Hepatocyte (in vitro differentiated cells): Measurements from ENCODE around the gene RSAD1.

Experiments used
- CTCF ChIP-seq: fragments of 200-600 bp; sonication (generic); IDR thresholded peaks from 2 replicates; pipeline ENCODE4 v1.5.1; 2016; ENCODE audit warnings: antibody characterized with exemption, mild to moderate bottlenecking; ENCODE audit not compliant: poor library complexity
- EZH2 ChIP-seq: fragments of 200-600 bp; sonication (generic); IDR thresholded peaks from 2 replicates; pipeline ENCODE4 v1.6.1; 2016; ENCODE audit warnings: antibody characterized with exemption, mild to moderate bottlenecking, borderline replicate concordance
- EZH2phosphoT487 ChIP-seq: fragments of 200-600 bp; sonication (generic); IDR thresholded peaks from one replicate; pipeline ENCODE4 v1.6.1; 2018; ENCODE audit warnings: antibody characterized with exemption, mild to moderate bottlenecking, low read depth, moderate library complexity; ENCODE audit not compliant: unreplicated experiment, severe bottlenecking

- TF ChIP-seq CTCF, result no peak
- TF ChIP-seq EZH2, result no peak
- TF ChIP-seq EZH2phosphoT487, result no peak
These were observed 8.2 kb upstream of the RSAD1 start for GRCh38 chr17:50470426-50470825.
